GM20000 (cell line): ENCODE measurements around the gene NHLRC1.

ENCODE experiments used
- DNase-seq: peaks from one replicate; pipeline ENCODE4 v3.0.0; 2012; ENCODE audit warnings: low spot score
- TF ChIP-seq, protein P1 (sequence below): IDR thresholded peaks from 2 replicates; pipeline ENCODE4 v1.5.1; 2012; ENCODE audit warnings: mild to moderate bottlenecking, control low read depth; ENCODE audit errors: extremely low read depth, missing control alignments

The NHLRC1 gene

DNA sequence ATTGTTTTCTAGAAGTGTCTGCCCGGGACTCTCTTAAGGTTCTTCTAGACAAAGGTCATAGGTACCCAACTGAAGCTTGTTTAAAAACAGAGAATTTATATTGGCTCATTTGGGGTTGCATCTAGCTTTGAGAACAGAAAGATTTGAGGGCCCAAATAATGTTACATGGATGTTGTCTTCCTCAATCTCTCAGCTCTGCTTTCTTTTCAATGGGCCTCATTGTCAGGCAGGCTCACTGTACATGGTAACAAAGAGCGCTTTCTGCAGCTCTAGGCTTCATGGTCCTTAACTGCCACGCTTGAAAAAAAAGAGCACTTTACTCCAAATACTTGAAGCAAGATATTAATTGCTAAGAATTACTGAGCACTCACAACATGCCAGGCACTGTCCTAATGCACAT is 22.2 kb downstream of the NHLRC1 start:
- TF ChIP-seq, protein P1, sequence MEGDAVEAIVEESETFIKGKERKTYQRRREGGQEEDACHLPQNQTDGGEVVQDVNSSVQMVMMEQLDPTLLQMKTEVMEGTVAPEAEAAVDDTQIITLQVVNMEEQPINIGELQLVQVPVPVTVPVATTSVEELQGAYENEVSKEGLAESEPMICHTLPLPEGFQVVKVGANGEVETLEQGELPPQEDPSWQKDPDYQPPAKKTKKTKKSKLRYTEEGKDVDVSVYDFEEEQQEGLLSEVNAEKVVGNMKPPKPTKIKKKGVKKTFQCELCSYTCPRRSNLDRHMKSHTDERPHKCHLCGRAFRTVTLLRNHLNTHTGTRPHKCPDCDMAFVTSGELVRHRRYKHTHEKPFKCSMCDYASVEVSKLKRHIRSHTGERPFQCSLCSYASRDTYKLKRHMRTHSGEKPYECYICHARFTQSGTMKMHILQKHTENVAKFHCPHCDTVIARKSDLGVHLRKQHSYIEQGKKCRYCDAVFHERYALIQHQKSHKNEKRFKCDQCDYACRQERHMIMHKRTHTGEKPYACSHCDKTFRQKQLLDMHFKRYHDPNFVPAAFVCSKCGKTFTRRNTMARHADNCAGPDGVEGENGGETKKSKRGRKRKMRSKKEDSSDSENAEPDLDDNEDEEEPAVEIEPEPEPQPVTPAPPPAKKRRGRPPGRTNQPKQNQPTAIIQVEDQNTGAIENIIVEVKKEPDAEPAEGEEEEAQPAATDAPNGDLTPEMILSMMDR: no peak
- DNase-seq: no peak

DNA sequence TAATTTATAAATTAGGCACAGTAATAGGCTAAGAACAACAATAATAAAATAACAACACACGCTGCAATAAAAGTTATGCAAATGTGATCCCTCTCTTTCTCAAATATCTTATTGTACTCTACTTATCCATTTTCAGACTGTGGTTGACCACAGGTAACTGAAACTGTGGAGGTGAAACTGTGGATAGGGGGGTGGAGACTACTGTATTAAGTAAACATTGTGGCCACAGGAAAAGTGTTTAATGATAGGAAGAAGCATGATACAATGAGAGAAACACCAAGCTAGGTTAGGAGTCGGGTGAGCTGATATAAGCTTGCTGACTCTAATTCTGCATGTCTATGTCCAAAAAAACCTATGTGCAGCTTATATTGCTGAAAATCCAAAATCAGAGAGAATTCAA is 23.0 kb downstream of the NHLRC1 start:
- TF ChIP-seq, protein P1: no peak
- no peak for DNase-seq

DNA sequence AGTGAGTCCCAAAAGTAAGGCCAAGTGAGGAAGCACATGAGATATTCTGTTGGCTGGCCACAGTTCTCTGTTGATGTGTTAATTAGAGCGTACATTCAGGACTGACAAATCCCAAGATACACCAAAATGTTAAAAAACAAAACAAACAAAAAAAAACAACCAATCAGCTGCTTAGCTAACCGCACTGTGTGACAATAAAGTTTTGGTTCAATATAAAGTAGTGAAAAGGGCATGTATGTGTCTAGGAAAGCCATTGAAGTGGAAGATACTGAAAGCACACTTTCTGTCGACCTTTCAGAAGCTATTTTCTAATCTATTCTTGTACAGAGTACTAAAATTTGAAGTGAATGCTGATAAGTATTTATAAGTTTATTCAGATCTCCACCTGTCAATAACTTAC is 26.1 kb downstream of the NHLRC1 start:
- no peak for DNase-seq
- TF ChIP-seq, protein P1: no peak

DNA sequence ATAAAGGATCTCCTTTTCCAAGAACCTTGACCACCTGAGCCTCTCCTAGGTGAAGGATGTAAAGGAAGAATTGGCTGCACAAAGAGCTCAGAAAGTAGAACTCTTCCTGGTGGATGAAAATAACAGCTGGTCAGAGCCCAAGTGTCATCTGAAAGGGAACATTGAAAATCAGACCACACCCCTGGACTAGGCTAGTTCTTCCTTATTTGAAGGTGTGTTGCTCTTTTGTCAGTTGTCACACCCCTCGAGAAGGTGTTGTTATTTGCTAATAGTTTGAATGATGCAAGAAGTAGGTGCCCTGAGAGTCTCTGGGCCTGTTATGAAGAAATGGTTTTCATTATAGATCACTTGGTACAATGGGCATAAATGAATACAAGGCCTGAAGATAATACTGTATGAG is 31.1 kb downstream of the NHLRC1 start:
- TF ChIP-seq, protein P1: no peak
- no peak for DNase-seq

DNA sequence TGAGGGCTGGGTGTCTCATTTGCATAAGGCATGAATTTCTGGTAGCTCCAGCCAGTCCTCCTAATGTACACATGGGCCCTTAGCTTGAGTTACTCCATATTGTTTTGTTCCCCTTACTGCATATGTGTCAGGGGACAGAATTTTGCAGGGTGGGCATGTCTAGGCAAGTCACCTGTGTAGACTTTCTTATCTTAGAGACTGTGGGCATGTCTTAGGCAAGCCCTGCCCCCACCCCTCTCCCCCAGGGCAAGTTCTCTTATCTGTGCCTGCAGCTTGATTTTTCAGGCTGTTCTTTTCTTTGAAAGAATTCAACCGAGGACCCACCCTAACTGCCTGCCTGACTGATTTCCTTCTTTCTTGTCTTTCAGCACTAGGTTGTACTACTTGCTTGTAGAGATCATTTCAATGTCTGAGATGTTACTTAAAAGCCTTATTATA is 32.1 kb downstream of the NHLRC1 start:
- TF ChIP-seq, protein P1: no peak
- no peak for DNase-seq

DNA sequence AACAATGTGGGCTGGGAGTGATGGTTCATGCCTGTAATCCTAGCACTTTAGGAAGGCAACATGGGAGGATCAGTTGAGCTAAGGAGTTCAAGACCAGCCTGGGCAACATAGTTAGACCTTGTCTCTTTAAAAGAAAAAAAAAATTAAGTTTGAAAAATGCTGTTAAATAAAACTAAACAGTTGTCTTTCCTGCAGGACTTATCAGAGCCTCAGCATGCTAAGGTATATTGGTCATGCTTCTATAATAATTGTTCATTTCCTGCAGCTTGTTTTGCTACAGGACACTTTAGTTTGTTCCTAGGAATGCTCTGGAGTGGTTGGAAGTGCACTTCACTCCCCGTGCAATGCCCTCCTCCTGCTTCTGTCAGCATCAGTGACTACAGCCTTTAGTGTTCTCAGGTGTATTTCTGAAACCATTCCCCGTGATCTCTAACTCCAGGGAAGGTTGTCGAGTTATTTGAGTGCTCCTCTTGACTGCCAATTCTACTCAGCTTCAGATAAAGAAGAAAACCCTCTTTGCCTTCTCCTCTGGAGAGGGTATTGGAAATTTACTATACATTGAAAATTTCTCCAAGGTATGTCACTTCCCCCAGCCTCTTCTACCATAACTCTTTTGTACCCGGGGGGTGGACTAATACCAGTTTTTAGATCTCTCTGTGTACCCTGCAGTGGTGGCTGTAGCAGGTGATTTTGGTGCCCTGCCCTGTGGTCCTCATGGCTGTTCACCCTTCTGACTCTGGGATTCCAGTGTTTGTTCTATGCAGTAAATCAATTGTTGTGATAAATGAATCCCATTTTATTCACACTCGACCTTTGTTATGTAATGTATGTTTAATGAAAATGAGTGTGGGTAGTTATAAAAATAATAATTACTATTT is 33.8 kb downstream of the NHLRC1 start:
- no peak for DNase-seq

More for the DNA sequence above, 33.8 kb downstream of the NHLRC1 start:
- TF ChIP-seq, protein P1: no peak
